Activated T-helper 1 cell treated with anti-CD3 and anti-CD28 coated beads, Interleukin-12 subunit alpha, Interleukin-12 subunit beta, Interleukin-2, Interleukin-4 antibody, amounts not matched to agents 30 ng/mL and 10 ng/mL and 1 ng/mL, durations not matched to agents 14 hours and 24 hours and 36 hours (primary cell): ENCODE results near the gene CARD9. TPM values are rescaled to one million over a fixed set of nuclear protein-coding genes. Genes with fewer than 3 reads are reported as not detected.

ENCODE experiments used
- DNase-seq: peaks from one replicate; pipeline ENCODE4 v3.0.0; 2021; ENCODE audit warnings: low spot score
- H3K27ac Mint-ChIP-seq: one replicate; pipeline ENCODE4 v1.8.0; 2021; ENCODE audit warnings: mild to moderate bottlenecking, mixed read lengths
- H3K27me3 Mint-ChIP-seq: one replicate; pipeline ENCODE4 v1.8.0; 2022; ENCODE audit warnings: mild to moderate bottlenecking, moderate library complexity, mixed read lengths; ENCODE audit not compliant: insufficient read depth
- H3K36me3 Mint-ChIP-seq: one replicate; pipeline ENCODE4 v1.8.0; 2021; ENCODE audit warnings: low read depth, mixed read lengths
- H3K4me1 Mint-ChIP-seq: one replicate; pipeline ENCODE4 v1.8.0; 2021; ENCODE audit warnings: low read depth, mixed read lengths
- H3K4me3 Mint-ChIP-seq: one replicate; pipeline ENCODE4 v1.8.0; 2021; ENCODE audit warnings: mild to moderate bottlenecking, moderate library complexity, mixed read lengths
- H3K9me3 Mint-ChIP-seq: one replicate; pipeline ENCODE4 v1.8.0; 2021; ENCODE audit warnings: mixed read lengths
- intact Hi-C: fragments of 100-400 bp; cut with micrococcal nuclease; formaldehyde crosslinking; loops from one replicate; pipeline ENCODE4 v1.15.1; 2024
- total RNA-seq: library from RNA; stranded (reverse); gene quantifications from 2 replicates; pipeline ENCODE4 v1.2.3, GENCODE V29; 2022

The CARD9 gene
- total RNA-seq, 1 donor from 2014 or later, result 7.1 TPM

GRCh38 chr9:136374183-136374575 lies 710 bp upstream of the CARD9 start:
- Mint-ChIP-seq H3K4me1 (no peaks in the 10 kb centered on the region), H3K36me3 (peaks cover 3% of the 10 kb centered on the region), H3K27ac (no peak overlapping the region), H3K4me3 (no peak overlapping the region), H3K27me3 (no peaks in the 10 kb centered on the region), H3K9me3 (no peaks in the 10 kb centered on the region)
- DNase-seq, result no peak
- intact Hi-C loops, result no loop called here

GRCh38 chr9:136372561-136373299 lies 739 bp downstream of the CARD9 start:
- Mint-ChIP-seq H3K27me3 (no peaks in the 10 kb centered on the region), H3K4me3 (peak overlapping the region; percentile 57), H3K9me3 (no peaks in the 10 kb centered on the region), H3K4me1 (no peaks in the 10 kb centered on the region), H3K27ac (no peak overlapping the region), H3K36me3 (peaks cover 1% of the 10 kb centered on the region)
- no peak for DNase-seq
- intact Hi-C loops, result no loop called here

- Mint-ChIP-seq H3K27ac (no peak overlapping the region), H3K4me3 (no peak overlapping the region), H3K4me1 (no peaks in the 10 kb centered on the region), H3K9me3 (no peaks in the 10 kb centered on the region), H3K27me3 (no peaks in the 10 kb centered on the region), H3K36me3 (peaks cover 1% of the 10 kb centered on the region)
- intact Hi-C loops, result no loop called here
- DNase-seq, result no peak
Measured at GRCh38 chr9:136372006-136372405, 1.5 kb downstream of the CARD9 start.

GRCh38 chr9:136371533-136371880 lies 2.0 kb downstream of the CARD9 start:
- no peak for DNase-seq
- Mint-ChIP-seq H3K4me3 (no peak overlapping the region), H3K4me1 (no peaks in the 10 kb centered on the region), H3K36me3 (peaks cover 1% of the 10 kb centered on the region), H3K9me3 (no peaks in the 10 kb centered on the region), H3K27ac (no peak overlapping the region), H3K27me3 (no peaks in the 10 kb centered on the region)
- intact Hi-C loops, result no loop called here

GRCh38 chr9:136370687-136371532 lies 2.6 kb downstream of the CARD9 start:
- Mint-ChIP-seq H3K36me3 (peaks cover 1% of the 10 kb centered on the region), H3K27me3 (no peaks in the 10 kb centered on the region), H3K27ac (no peak overlapping the region), H3K9me3 (no peaks in the 10 kb centered on the region), H3K4me3 (no peak overlapping the region), H3K4me1 (no peaks in the 10 kb centered on the region)
- intact Hi-C loops, result no loop called here
- no peak for DNase-seq

- Mint-ChIP-seq H3K9me3 (no peaks in the 10 kb centered on the region), H3K4me3 (no peak overlapping the region), H3K4me1 (no peaks in the 10 kb centered on the region), H3K27ac (no peak overlapping the region), H3K36me3 (peaks cover 1% of the 10 kb centered on the region), H3K27me3 (no peaks in the 10 kb centered on the region)
- DNase-seq, result no peak
- intact Hi-C loops, result no loop called here
Measured at GRCh38 chr9:136370037-136370436, 3.4 kb downstream of the CARD9 start.

GRCh38 chr9:136368190-136368589 lies 5.3 kb downstream of the CARD9 start:
- H3K36me3 Mint-ChIP-seq, result peaks cover 3% of the 10 kb centered on the region
- H3K4me1 Mint-ChIP-seq, result no peaks in the 10 kb centered on the region
- no peak overlapping the region for H3K27ac Mint-ChIP-seq
- H3K27me3 Mint-ChIP-seq, result no peaks in the 10 kb centered on the region
- H3K4me3 Mint-ChIP-seq, result no peak overlapping the region
- intact Hi-C loops, result no loop called here
- H3K9me3 Mint-ChIP-seq, result no peaks in the 10 kb centered on the region
- no peak for DNase-seq

- Mint-ChIP-seq H3K27ac (no peak overlapping the region), H3K4me3 (no peak overlapping the region), H3K36me3 (peaks cover 3% of the 10 kb centered on the region), H3K9me3 (no peaks in the 10 kb centered on the region), H3K4me1 (peaks cover 4% of the 10 kb centered on the region), H3K27me3 (no peaks in the 10 kb centered on the region)
- intact Hi-C loops, result no loop called here
- no peak for DNase-seq
Measured at GRCh38 chr9:136367296-136368145, 5.9 kb downstream of the CARD9 start.

GRCh38 chr9:136366826-136367225 lies 6.6 kb downstream of the CARD9 start:
- no peaks in the 10 kb centered on the region for H3K9me3 Mint-ChIP-seq
- peaks cover 6% of the 10 kb centered on the region for H3K4me1 Mint-ChIP-seq
- intact Hi-C loops, result no loop called here
- no peaks in the 10 kb centered on the region for H3K27me3 Mint-ChIP-seq
- H3K27ac Mint-ChIP-seq, result no peak overlapping the region
- H3K36me3 Mint-ChIP-seq, result peaks cover 3% of the 10 kb centered on the region
- DNase-seq, result no peak
- no peak overlapping the region for H3K4me3 Mint-ChIP-seq

- H3K4me1 Mint-ChIP-seq, result peaks cover 6% of the 10 kb centered on the region
Measured at GRCh38 chr9:136365775-136366222, 7.7 kb downstream of the CARD9 start.

GRCh38 chr9:136364942-136365774 lies 8.3 kb downstream of the CARD9 start:
- DNase-seq, result no peak
- Mint-ChIP-seq H3K36me3 (peaks cover 4% of the 10 kb centered on the region), H3K4me1 (peaks cover 6% of the 10 kb centered on the region), H3K27ac (no peak overlapping the region), H3K4me3 (peak overlapping the region; percentile 7), H3K27me3 (no peaks in the 10 kb centered on the region), H3K9me3 (no peaks in the 10 kb centered on the region)
- intact Hi-C loops, result no loop called here

More at GRCh38 chr9:136365775-136366222, 7.7 kb downstream of the CARD9 start:
- no peak overlapping the region for H3K4me3 Mint-ChIP-seq
- no peak for DNase-seq
- H3K27me3 Mint-ChIP-seq, result no peaks in the 10 kb centered on the region
- H3K9me3 Mint-ChIP-seq, result no peaks in the 10 kb centered on the region
- no peak overlapping the region for H3K27ac Mint-ChIP-seq
- intact Hi-C loops, result no loop called here
- H3K36me3 Mint-ChIP-seq, result peaks cover 4% of the 10 kb centered on the region
